Mesodermal cell (in vitro differentiated cells): ENCODE results near the gene GIT2.
"Not testable (repeated sequence)": the region's sequence is repeated elsewhere in the genome, so short reads cannot be mapped to it uniquely, and the experiment has no call there.

ENCODE experiments used
- H3K27ac ChIP-seq: 2 replicates; pipeline ENCODE4 v1.7.0; 2013; ENCODE audit warnings: mild to moderate bottlenecking, low read depth, low read length, moderate library complexity; ENCODE audit not compliant: severe bottlenecking
- H3K36me3 ChIP-seq: 2 replicates; pipeline ENCODE4 v1.7.1; 2013; ENCODE audit warnings: mild to moderate bottlenecking, low read length, moderate library complexity; ENCODE audit not compliant: control insufficient read depth, insufficient read depth
- H3K4me1 ChIP-seq: one replicate; pipeline ENCODE4 v1.7.1; 2013; ENCODE audit warnings: mild to moderate bottlenecking, low read length; ENCODE audit not compliant: insufficient read depth, control insufficient read depth, poor library complexity, severe bottlenecking
- H3K4me3 ChIP-seq: 2 replicates; pipeline ENCODE4 v1.7.0; 2013; ENCODE audit warnings: low read length, control low read depth, mild to moderate bottlenecking; ENCODE audit not compliant: insufficient read depth, poor library complexity, severe bottlenecking; ENCODE audit errors: extremely low read depth
- H3K9me3 ChIP-seq: 2 replicates; pipeline ENCODE4 v1.7.1; 2013; ENCODE audit warnings: mild to moderate bottlenecking, low read length, moderate library complexity; ENCODE audit not compliant: control insufficient read depth
- WGBS, 2 experiments: methylation state at CpG; one replicate each; pipeline ENCODE4 v1.1.5; 2013; ENCODE audit warnings: missing lambda C conversion rate in 2 of 2; ENCODE audit not compliant: insufficient coverage in 2 of 2; 5-methylcytosine and 5-hydroxymethylcytosine counted together

GIT2 gene

DNA sequence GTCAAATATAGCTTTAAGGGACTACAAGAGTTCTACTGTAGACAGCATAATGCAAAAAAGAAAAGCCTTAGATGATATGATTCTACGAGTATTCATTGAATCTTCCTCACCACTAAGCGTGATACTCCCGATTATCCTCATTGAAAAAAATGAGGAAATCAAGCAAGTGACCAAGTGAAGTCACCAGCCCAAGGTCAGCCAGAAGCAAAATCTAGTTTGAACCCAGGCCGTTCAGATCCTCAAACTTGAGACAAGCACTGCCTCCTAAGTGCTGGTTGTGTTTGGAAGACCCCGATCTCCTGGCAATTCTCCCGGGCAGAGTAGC lies 845 bp downstream of the GIT2 start:
- peaks cover 15% of the 10 kb centered on the region for H3K36me3 ChIP-seq
- no peaks in the 10 kb centered on the region for H3K9me3 ChIP-seq
- peak overlapping the region; percentile 91 for H3K4me3 ChIP-seq
- peaks cover 12% of the 10 kb centered on the region for H3K4me1 ChIP-seq
- no peak overlapping the region for H3K27ac ChIP-seq
- 9 to 19% methylated on average over 3 to 5 of the region's 6 CpGs for WGBS, 2 experiments

GRCh38 chr12:109994401-109995175 lies 1.6 kb downstream of the GIT2 start:
- H3K9me3 ChIP-seq: no peaks in the 10 kb centered on the region
- peaks cover 12% of the 10 kb centered on the region for H3K4me1 ChIP-seq
- 93 to 100% methylated on average over 2 to 3 of the region's 6 CpGs for whole genome bisulfite sequencing, 2 experiments
- H3K27ac ChIP-seq: no peak overlapping the region
- H3K4me3 ChIP-seq: peak overlapping the region; percentile 91
- H3K36me3 ChIP-seq: peaks cover 18% of the 10 kb centered on the region

DNA sequence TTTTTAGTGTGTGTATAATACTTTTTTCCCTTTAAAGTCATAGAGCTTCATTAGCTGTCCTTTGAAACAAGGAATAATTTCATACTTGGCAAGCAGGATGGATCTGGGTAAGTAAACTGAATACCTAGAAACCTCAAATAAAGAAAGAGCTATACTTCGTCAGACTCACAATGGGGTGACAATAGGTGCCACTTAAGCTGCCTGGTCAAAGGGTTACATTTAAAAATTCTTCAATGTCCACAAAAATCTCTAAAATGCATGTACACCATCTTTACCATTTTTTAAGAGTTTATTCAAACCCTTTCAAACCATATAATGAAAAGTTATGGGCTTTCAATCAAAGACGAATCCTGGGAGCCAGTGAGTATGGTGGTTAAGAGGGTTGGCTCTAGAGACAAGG lies 3.1 kb downstream of the GIT2 start:
- no peak overlapping the region for H3K4me3 ChIP-seq
- H3K36me3 ChIP-seq: peaks cover 33% of the 10 kb centered on the region
- H3K4me1 ChIP-seq: peaks cover 12% of the 10 kb centered on the region
- H3K9me3 ChIP-seq: no peaks in the 10 kb centered on the region
- 100% methylated on average over 1 of the region's 2 CpGs; no CpG with 5 or more reads in 1 of the 2 experiments for WGBS, 2 experiments
- H3K27ac ChIP-seq: no peak overlapping the region

GRCh38 chr12:109991586-109991985 lies 4.6 kb downstream of the GIT2 start:
- H3K27ac ChIP-seq: no peak overlapping the region
- 96 to 97% methylated on average over 2 to 5 of the region's 5 CpGs for WGBS, 2 experiments
- peaks cover 12% of the 10 kb centered on the region for H3K4me1 ChIP-seq
- no peaks in the 10 kb centered on the region for H3K9me3 ChIP-seq
- H3K36me3 ChIP-seq: peaks cover 47% of the 10 kb centered on the region
- H3K4me3 ChIP-seq: no peak overlapping the region

GRCh38 chr12:109989380-109989779 lies 6.8 kb downstream of the GIT2 start:
- no peak overlapping the region for H3K27ac ChIP-seq
- WGBS, 2 experiments: 93% methylated on average over 3 of the region's 5 CpGs; no CpG with 5 or more reads in 1 of the 2 experiments
- no peak overlapping the region for H3K4me3 ChIP-seq
- H3K9me3 ChIP-seq: no peaks in the 10 kb centered on the region
- peaks cover 68% of the 10 kb centered on the region for H3K36me3 ChIP-seq
- H3K4me1 ChIP-seq: peaks cover 5% of the 10 kb centered on the region

DNA sequence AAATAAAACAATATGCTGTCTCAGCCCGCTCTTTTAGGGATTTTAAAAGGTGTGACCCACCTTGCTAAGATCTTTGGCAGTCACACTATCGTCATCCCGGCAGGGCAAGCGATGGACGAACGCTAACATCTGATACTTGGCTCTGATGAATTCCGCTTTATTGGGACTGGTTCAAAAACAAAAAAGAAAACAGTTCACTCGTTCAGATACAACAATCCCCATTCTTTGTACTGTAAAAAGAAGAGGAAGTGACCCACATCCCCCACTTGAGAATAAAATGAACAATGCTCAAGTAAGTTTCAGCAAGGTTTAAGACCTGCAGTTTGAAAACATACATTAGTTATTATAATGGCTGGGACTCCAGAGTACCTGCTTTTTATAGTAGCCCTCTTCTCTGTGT lies 7.3 kb downstream of the GIT2 start:
- peaks cover 73% of the 10 kb centered on the region for H3K36me3 ChIP-seq

DNA sequence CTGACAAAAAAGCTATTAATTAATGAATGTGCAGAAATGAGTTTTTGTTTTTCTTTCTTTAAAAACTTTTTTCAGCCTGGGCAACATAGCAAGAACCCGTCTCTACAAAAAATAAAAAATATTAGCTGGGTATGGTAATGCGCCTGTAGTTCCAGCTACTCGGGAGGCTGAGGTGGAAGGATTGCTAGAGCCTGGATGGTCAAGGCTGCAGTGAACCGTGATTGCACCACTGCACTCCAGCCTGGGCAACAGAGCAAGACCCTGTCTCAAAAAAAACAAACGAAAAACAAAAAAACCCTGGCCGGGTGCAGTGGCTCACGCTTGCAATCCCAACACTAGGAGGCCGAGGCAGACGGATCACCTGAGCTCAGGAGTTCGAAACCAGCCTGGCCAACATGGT lies 7.9 kb downstream of the GIT2 start:
- 87 to 94% methylated on average over 8 to 9 of the region's 10 CpGs for WGBS, 2 experiments
- Histone ChIP-seq H3K9me3 (no peaks in the 10 kb centered on the region), H3K4me1 (no peaks in the 10 kb centered on the region), H3K27ac (no peak overlapping the region), H3K4me3 (no peak overlapping the region), H3K36me3 (peaks cover 79% of the 10 kb centered on the region)

More for the DNA sequence above, 7.3 kb downstream of the GIT2 start:
- Histone ChIP-seq H3K4me3 (no peak overlapping the region), H3K9me3 (no peaks in the 10 kb centered on the region), H3K4me1 (no peaks in the 10 kb centered on the region), H3K27ac (no peak overlapping the region)
- WGBS, 2 experiments: 98% methylated on average over 6 to 8 of the region's 8 CpGs

GRCh38 chr12:109987615-109988014 lies 8.6 kb downstream of the GIT2 start:
- WGBS, 2 experiments: 93% methylated on average over 3 to 6 of the region's 8 CpGs
- no peaks in the 10 kb centered on the region for H3K9me3 ChIP-seq
- no peaks in the 10 kb centered on the region for H3K4me1 ChIP-seq
- peaks cover 86% of the 10 kb centered on the region for H3K36me3 ChIP-seq
- H3K27ac ChIP-seq: no peak overlapping the region
- H3K4me3 ChIP-seq: no peak overlapping the region

GRCh38 chr12:109986236-109986635 lies 9.9 kb downstream of the GIT2 start:
- H3K4me1 ChIP-seq, H3K9me3 ChIP-seq, H3K4me3 ChIP-seq, H3K27ac ChIP-seq: not testable (repeated sequence)
- H3K36me3 ChIP-seq: peaks cover 92% of the 10 kb centered on the region
- WGBS, 2 experiments: 83 to 94% methylated on average over 8 to 16 of the region's 16 CpGs

- no peak overlapping the region for H3K4me3 ChIP-seq
- H3K9me3 ChIP-seq: no peaks in the 10 kb centered on the region
- H3K36me3 ChIP-seq: peaks cover 95% of the 10 kb centered on the region
- H3K4me1 ChIP-seq: no peaks in the 10 kb centered on the region
- 88 to 100% methylated on average over 5 of the region's 8 CpGs for WGBS, 2 experiments
- no peak overlapping the region for H3K27ac ChIP-seq
Observed at GRCh38 chr12:109983432-109984142, 12.6 kb downstream of the GIT2 start.

GRCh38 chr12:109982210-109982609 lies 14.0 kb downstream of the GIT2 start:
- Histone ChIP-seq H3K9me3 (no peaks in the 10 kb centered on the region), H3K4me1 (no peaks in the 10 kb centered on the region), H3K4me3 (no peak overlapping the region), H3K36me3 (peaks cover 95% of the 10 kb centered on the region), H3K27ac (no peak overlapping the region)
